Aorta (tissue), 5 donors: Measurements from ENCODE around the gene RASA4B. TPM values are rescaled to one million over a fixed set of nuclear protein-coding genes. Genes with fewer than 3 reads are reported as not detected.

Experiments
- ATAC-seq: fragments of 200-7000 bp; cut with Tn5 transposase; one replicate; pipeline ENCODE4 v1.9.1; 2022; ENCODE audit warnings: moderate library complexity; ENCODE audit not compliant: low FRiP score
- DNase-seq, 2 donors: peaks; one replicate each; pipeline ENCODE4 v3.0.0-alpha.2; 2020
- H3K27ac ChIP-seq, 2 donors: one replicate each; pipeline ENCODE4 v1.5.1; 2013; ENCODE audit warnings: low read length in 2 of 2, mild to moderate bottlenecking in 2 of 2, moderate library complexity in 2 of 2, control low read depth in 1 of 2, inconsistent platforms in 1 of 2, low read depth in 1 of 2
- H3K27me3 ChIP-seq, 2 donors: one replicate each; pipeline ENCODE4 v1.6.1; 2013; ENCODE audit warnings: control low read depth in 1 of 2, low read length in 1 of 2, mild to moderate bottlenecking in 1 of 2, moderate library complexity in 1 of 2; ENCODE audit not compliant: insufficient read depth in 2 of 2, control insufficient read depth in 1 of 2
- H3K36me3 ChIP-seq, 2 donors: one replicate each; pipeline ENCODE4 v1.6.1; 2013; ENCODE audit warnings: control low read depth in 1 of 2, low read length in 1 of 2, mild to moderate bottlenecking in 1 of 2; ENCODE audit not compliant: insufficient read depth in 2 of 2, control insufficient read depth in 1 of 2
- H3K4me1 ChIP-seq, 2 donors: one replicate each; pipeline ENCODE4 v1.6.1; 2013; ENCODE audit warnings: low read length in 2 of 2, control low read depth in 1 of 2, mild to moderate bottlenecking in 1 of 2, moderate library complexity in 1 of 2; ENCODE audit not compliant: insufficient read depth in 2 of 2, control insufficient read depth in 1 of 2
- H3K4me3 ChIP-seq, 2 donors: one replicate each; pipeline ENCODE4 v1.5.1; 2013; ENCODE audit warnings: low read length in 2 of 2, control low read depth in 1 of 2, mild to moderate bottlenecking in 1 of 2
- H3K9me3 ChIP-seq: one replicate; pipeline ENCODE4 v1.6.1; 2013; ENCODE audit warnings: mild to moderate bottlenecking, low read length; ENCODE audit not compliant: control insufficient read depth
- WGBS, 2 donors: extraction: QIAGEN DNeasy Blood & Tissue Kit; methylation state at CpG; one replicate each; pipeline ENCODE4 v1.1.7; 2013; 5-methylcytosine and 5-hydroxymethylcytosine counted together
- intact Hi-C, 2 donors: fragments of 100-400 bp; cut with DNase I; formaldehyde crosslinking; loops; one replicate each; pipeline versions ENCODE4 v1.14.2 to v1.15.0; 2022
- polyA plus RNA-seq, 2 donors: library from polyadenylated mRNA; stranded (reverse); fragments of 200-250 nt; gene quantifications; one replicate each; pipeline ENCODE4 v1.2.3, GENCODE V29; 2013
- total RNA-seq, 2 donors: library from RNA; stranded (reverse); fragmentation: NEBNext Ultra II Directional; extraction: Animal tissue kit (Norgen Biotek cat#: 25700); gene quantifications; one replicate each; pipeline ENCODE4 v1.2.1, GENCODE V29; 2021
- donor health status: healthy with polysubstance abuse.
- donor health status: Bipolar disorder and iron deficiency.
- donor health status: DM: no; HTN: no; CAD: no.
- donor health status: DM: no; HTN: no; CAD: no.
- donor health status: DM: yes; HTN: yes; CAD: no.

RASA4B gene
- total and polyA plus RNA-seq, 4 donors, result 14.4 to 81.9 (median 47.5) TPM

- 68 to 69% methylated on average over 12 of the region's 12 CpGs for whole genome bisulfite sequencing, 2 donors
- Histone ChIP-seq H3K36me3 (peaks cover 0 to 5% of the 10 kb centered on the region in 2 donors), H3K27me3 (no peaks in the 10 kb centered on the region), H3K9me3 (no peaks in the 10 kb centered on the region), H3K4me3 (no peak overlapping the region), H3K27ac (no peak overlapping the region), H3K4me1 (no peaks in the 10 kb centered on the region)
- no peak for ATAC-seq
- DNase-seq, result no peak
- intact Hi-C loops, result no loop called here
Observed at GRCh38 chr7:102454468-102454867, 63.1 kb downstream of the RASA4B start.

DNA sequence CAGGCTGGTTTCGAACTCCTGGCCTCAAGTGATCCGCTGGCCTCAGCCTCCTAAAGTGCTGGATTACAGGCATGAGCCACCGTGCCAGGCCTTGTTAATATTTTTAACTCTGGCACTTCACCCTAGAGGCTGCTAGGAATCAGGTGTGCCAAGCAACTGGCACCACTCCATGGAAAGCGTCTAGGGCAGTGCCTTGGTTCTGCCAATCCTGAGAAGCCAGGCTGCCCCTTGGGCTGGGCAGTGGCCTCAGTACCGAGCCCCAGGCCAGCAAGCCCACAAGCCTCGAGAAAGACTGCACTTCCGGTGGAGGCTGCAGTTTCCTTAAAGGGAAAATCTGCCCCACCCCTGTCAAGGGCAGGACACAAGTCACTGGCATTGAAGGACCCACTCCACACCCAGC is 64.3 kb downstream of the RASA4B start:
- Histone ChIP-seq H3K27me3 (no peaks in the 10 kb centered on the region), H3K27ac (no peak overlapping the region)

DNA sequence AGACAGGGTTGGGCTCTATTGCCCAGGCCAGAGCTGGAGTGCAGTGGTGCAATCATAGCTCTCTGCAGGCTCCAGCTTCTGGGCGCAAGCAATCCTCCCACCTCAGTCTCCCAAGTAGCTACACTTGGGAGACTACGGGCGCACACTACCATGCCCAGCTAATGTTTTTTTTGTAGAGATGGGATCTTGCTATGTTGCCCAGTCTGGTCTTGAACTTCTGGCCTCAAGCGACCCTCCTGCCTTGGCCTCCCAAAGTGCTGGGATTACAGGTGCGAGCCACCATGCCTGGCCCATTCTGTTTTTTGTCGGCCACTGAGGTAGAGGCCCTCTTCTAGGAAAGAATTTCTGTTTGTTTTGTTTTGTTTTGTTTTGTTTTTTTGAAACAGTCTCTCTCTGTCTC is 65.1 kb downstream of the RASA4B start:
- ATAC-seq (no peak), DNase-seq (no peak)
- WGBS, 2 donors, result 88 to 96% methylated on average over 6 of the region's 6 CpGs
- Histone ChIP-seq H3K27me3 (no peaks in the 10 kb centered on the region), H3K4me3 (no peak overlapping the region), H3K36me3 (peaks cover 0 to 5% of the 10 kb centered on the region in 2 donors), H3K27ac (no peak overlapping the region), H3K4me1 (no peaks in the 10 kb centered on the region), H3K9me3 (no peaks in the 10 kb centered on the region)
- intact Hi-C loops, result no loop called here

More for the DNA sequence above, 64.3 kb downstream of the RASA4B start:
- DNase-seq (no peak), ATAC-seq (no peak)
- intact Hi-C loops, result no loop called here
- H3K4me1 ChIP-seq, result no peaks in the 10 kb centered on the region
- no peak overlapping the region for H3K4me3 ChIP-seq
- peaks cover 0 to 5% of the 10 kb centered on the region in 2 donors for H3K36me3 ChIP-seq
- WGBS, 2 donors, result 18 to 21% methylated on average over 7 of the region's 7 CpGs
- H3K9me3 ChIP-seq, result no peaks in the 10 kb centered on the region

- H3K27me3 ChIP-seq, result no peaks in the 10 kb centered on the region
- no peaks in the 10 kb centered on the region for H3K4me1 ChIP-seq
- DNase-seq (no peak), ATAC-seq (no peak)
- H3K27ac ChIP-seq, result no peak overlapping the region
- 56 to 64% methylated on average over 23 of the region's 23 CpGs for WGBS, 2 donors
- no peaks in the 10 kb centered on the region for H3K9me3 ChIP-seq
- H3K4me3 ChIP-seq, result no peak overlapping the region
- intact Hi-C loops, result no loop called here
- H3K36me3 ChIP-seq, result no peaks in the 10 kb centered on the region
Observed at GRCh38 chr7:102451371-102452054, 66.1 kb downstream of the RASA4B start.

GRCh38 chr7:102450242-102450641 is 67.3 kb downstream of the RASA4B start:
- intact Hi-C loops, result no loop called here
- ATAC-seq (no peak), DNase-seq (no peak)
- no peaks in the 10 kb centered on the region for H3K9me3 ChIP-seq
- H3K36me3 ChIP-seq, result no peaks in the 10 kb centered on the region
- H3K27me3 ChIP-seq, result no peaks in the 10 kb centered on the region
- WGBS, 2 donors, result 78 to 79% methylated on average over 6 of the region's 6 CpGs
- H3K27ac ChIP-seq, result no peak overlapping the region
- no peaks in the 10 kb centered on the region for H3K4me1 ChIP-seq
- no peak overlapping the region for H3K4me3 ChIP-seq

DNA sequence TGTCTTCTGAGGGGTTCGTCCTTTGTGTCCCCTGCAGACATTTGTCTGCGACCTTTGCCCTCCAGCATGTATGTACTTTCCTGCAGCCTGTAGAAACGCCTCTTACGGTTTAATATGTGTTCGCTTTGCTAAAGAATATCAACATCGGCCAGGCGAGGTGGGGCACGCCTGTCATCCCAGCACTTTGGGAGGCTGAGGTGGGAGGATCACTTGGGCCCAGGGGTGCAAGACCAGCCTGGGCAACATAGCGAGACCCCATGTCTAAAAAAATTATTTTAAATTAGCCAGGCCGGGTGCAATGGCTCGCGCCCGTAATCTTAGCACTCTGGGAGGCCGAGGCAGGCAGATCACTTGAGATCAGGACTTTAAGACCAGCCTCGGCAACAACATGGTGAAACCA is 68.4 kb downstream of the RASA4B start:
- 96 to 97% methylated on average over 15 of the region's 15 CpGs for WGBS, 2 donors
- intact Hi-C loops, result no loop called here
- no peaks in the 10 kb centered on the region for H3K9me3 ChIP-seq
- no peak for DNase-seq
- no peak overlapping the region for H3K4me3 ChIP-seq
- no peaks in the 10 kb centered on the region for H3K36me3 ChIP-seq
- no peak overlapping the region for H3K27ac ChIP-seq
- H3K4me1 ChIP-seq, result no peaks in the 10 kb centered on the region
- no peaks in the 10 kb centered on the region for H3K27me3 ChIP-seq
- ATAC-seq, result no peak

- no peak for ATAC-seq
- no peaks in the 10 kb centered on the region for H3K4me1 ChIP-seq
- WGBS, 2 donors, result 89 to 90% methylated on average over 14 of the region's 14 CpGs
- H3K27ac ChIP-seq, result no peak overlapping the region
- H3K9me3 ChIP-seq, result no peaks in the 10 kb centered on the region
- intact Hi-C loops, result no loop called here
- no peaks in the 10 kb centered on the region for H3K36me3 ChIP-seq
- DNase-seq, result no peak
- H3K27me3 ChIP-seq, result no peaks in the 10 kb centered on the region
- H3K4me3 ChIP-seq, result no peak overlapping the region
Observed at GRCh38 chr7:102447311-102447710, 70.3 kb downstream of the RASA4B start.

- H3K27me3 ChIP-seq, result no peaks in the 10 kb centered on the region
- H3K4me1 ChIP-seq, result no peaks in the 10 kb centered on the region
- no peak overlapping the region for H3K27ac ChIP-seq
- WGBS, 2 donors, result 95 to 96% methylated on average over 41 of the region's 41 CpGs
- intact Hi-C loops, result no loop called here
- DNase-seq (no peak), ATAC-seq (peak; percentile 37)
- H3K9me3 ChIP-seq, result no peaks in the 10 kb centered on the region
- no peak overlapping the region for H3K4me3 ChIP-seq
- H3K36me3 ChIP-seq, result no peaks in the 10 kb centered on the region
Observed at GRCh38 chr7:102446387-102447156, 71.0 kb downstream of the RASA4B start.

DNA sequence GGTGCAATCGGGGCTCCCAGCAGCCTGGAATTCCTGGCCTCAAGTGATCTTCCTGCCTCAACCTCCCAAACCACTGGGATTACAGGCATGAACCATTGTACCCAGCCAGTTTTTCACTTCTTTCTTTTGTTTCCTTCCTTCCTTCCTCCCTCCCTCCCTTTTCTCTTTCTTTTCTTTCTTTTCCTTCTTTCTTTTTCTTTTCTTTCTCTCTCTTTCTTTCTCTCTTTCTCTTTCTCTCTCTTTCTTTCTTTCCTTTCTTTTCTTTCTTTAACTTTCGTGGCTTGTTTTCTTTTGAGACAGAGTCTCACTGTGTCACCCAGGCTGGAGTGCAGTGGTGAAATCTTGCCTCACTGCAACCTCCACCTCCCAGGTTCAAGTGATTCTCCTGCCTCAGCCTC is 71.9 kb downstream of the RASA4B start:
- no peak for ATAC-seq
- WGBS, 2 donors, result 67 to 79% methylated on average over 2 of the region's 2 CpGs
- Histone ChIP-seq H3K36me3 (no peaks in the 10 kb centered on the region), H3K4me3 (no peak overlapping the region), H3K27me3 (no peaks in the 10 kb centered on the region), H3K27ac (no peak overlapping the region), H3K9me3 (no peaks in the 10 kb centered on the region), H3K4me1 (no peaks in the 10 kb centered on the region)
- DNase-seq, result no peak
- intact Hi-C loops, result no loop called here
